Measurements from ENCODE around the gene CTSA. TPM values are rescaled to one million over a fixed set of nuclear protein-coding genes. Genes with fewer than 3 reads are reported as not detected.

The CTSA gene
- total RNA-seq, 1 donor from 2014 or later, result 69.0 TPM

GRCh38 chr20:45866454-45866853 is 24.7 kb upstream of the CTSA start:
- H3K9ac ChIP-seq (ENCODE audit: low read length), result no peak overlapping the region
- H3K36me3 Mint-ChIP-seq (ENCODE audit: low read depth, unreplicated experiment), result no peaks in the 10 kb centered on the region
- no peak for FAIRE-seq
- no peaks in the 10 kb centered on the region for H3K9me3 Mint-ChIP-seq (ENCODE audit: unreplicated experiment)
- H3K27me3 Mint-ChIP-seq (ENCODE audit: low read depth, unreplicated experiment), result no peaks in the 10 kb centered on the region
- no peaks in the 10 kb centered on the region for H3K36me3 ChIP-seq (ENCODE audit: insufficient read depth, low read length)
- H3K27ac ChIP-seq (ENCODE audit: low read depth, low read length), result no peak overlapping the region
- no peaks in the 10 kb centered on the region for H3K27me3 ChIP-seq (ENCODE audit: insufficient read depth, low read length)
- no peak for DNase-seq (ENCODE audit: low read depth)
- no peak overlapping the region for H3K4me2 ChIP-seq (ENCODE audit: low read length)
- no peak overlapping the region for H3K4me3 Mint-ChIP-seq (ENCODE audit: unreplicated experiment)
- H3K9me3 ChIP-seq (ENCODE audit: insufficient read depth, low read depth, low read length), result no peaks in the 10 kb centered on the region
- no peak overlapping the region for H3K4me3 ChIP-seq (ENCODE audit: insufficient read depth, low read depth, low read length)
- H4K20me1 ChIP-seq (ENCODE audit: insufficient read depth, low read length), result no peaks in the 10 kb centered on the region
- no peak overlapping the region for H2AFZ ChIP-seq (ENCODE audit: low read depth, low read length)
- no peak overlapping the region for H3K27ac Mint-ChIP-seq (ENCODE audit: unreplicated experiment)
- TF ChIP-seq CTCF (IDR thresholded peaks at IDR 0.05; ENCODE audit: insufficient read depth, low read depth, low read length) (no peak), EZH2 (IDR thresholded peaks at IDR 0.05; ENCODE audit: insufficient read depth, low read length) (no peak)
- H3K4me1 ChIP-seq (ENCODE audit: insufficient read depth, low read length), result peaks cover 10% of the 10 kb centered on the region
- H3K79me2 ChIP-seq (ENCODE audit: insufficient read depth, low read length), result no peaks in the 10 kb centered on the region
- peaks cover 10% of the 10 kb centered on the region for H3K4me1 Mint-ChIP-seq (ENCODE audit: low read depth, unreplicated experiment)

- no peak for DNase-seq (ENCODE audit: low read depth)
- Mint-ChIP-seq H3K4me1 (ENCODE audit: low read depth, unreplicated experiment) (peaks cover 10% of the 10 kb centered on the region), H3K27ac (ENCODE audit: unreplicated experiment) (peak overlapping the region; percentile 1), H3K36me3 (ENCODE audit: low read depth, unreplicated experiment) (peaks cover under 1% of the 10 kb centered on the region), H3K27me3 (ENCODE audit: low read depth, unreplicated experiment) (no peaks in the 10 kb centered on the region), H3K9me3 (ENCODE audit: unreplicated experiment) (no peaks in the 10 kb centered on the region), H3K4me3 (ENCODE audit: unreplicated experiment) (no peak overlapping the region)
- Histone ChIP-seq H3K9me3 (ENCODE audit: insufficient read depth, low read depth, low read length) (no peaks in the 10 kb centered on the region), H4K20me1 (ENCODE audit: insufficient read depth, low read length) (no peaks in the 10 kb centered on the region), H3K4me2 (ENCODE audit: low read length) (peak overlapping the region; percentile 65), H3K27ac (ENCODE audit: low read depth, low read length) (peak overlapping the region; percentile 79), H3K27me3 (ENCODE audit: insufficient read depth, low read length) (no peaks in the 10 kb centered on the region), H3K36me3 (ENCODE audit: insufficient read depth, low read length) (no peaks in the 10 kb centered on the region), H3K9ac (ENCODE audit: low read length) (peak overlapping the region; percentile 68), H2AFZ (ENCODE audit: low read depth, low read length) (no peak overlapping the region), H3K79me2 (ENCODE audit: insufficient read depth, low read length) (no peaks in the 10 kb centered on the region), H3K4me3 (ENCODE audit: insufficient read depth, low read depth, low read length) (no peak overlapping the region), H3K4me1 (ENCODE audit: insufficient read depth, low read length) (peaks cover 10% of the 10 kb centered on the region)
- no peak for FAIRE-seq
- TF ChIP-seq CTCF (IDR thresholded peaks at IDR 0.05; ENCODE audit: insufficient read depth, low read depth, low read length), result no peak
- TF ChIP-seq EZH2 (IDR thresholded peaks at IDR 0.05; ENCODE audit: insufficient read depth, low read length), result no peak
Measured at GRCh38 chr20:45867136-45867818, 23.9 kb upstream of the CTSA start.

GRCh38 chr20:45867819-45868176 is 23.3 kb upstream of the CTSA start:
- Mint-ChIP-seq H3K36me3 (ENCODE audit: low read depth, unreplicated experiment) (peaks cover 5% of the 10 kb centered on the region), H3K9me3 (ENCODE audit: unreplicated experiment) (no peaks in the 10 kb centered on the region), H3K4me3 (ENCODE audit: unreplicated experiment) (no peak overlapping the region), H3K4me1 (ENCODE audit: low read depth, unreplicated experiment) (peaks cover 10% of the 10 kb centered on the region), H3K27me3 (ENCODE audit: low read depth, unreplicated experiment) (no peaks in the 10 kb centered on the region), H3K27ac (ENCODE audit: unreplicated experiment) (peak overlapping the region; percentile 1)
- H3K4me3 ChIP-seq (ENCODE audit: insufficient read depth, low read depth, low read length), result no peak overlapping the region
- H3K9ac ChIP-seq (ENCODE audit: low read length), result peak overlapping the region; percentile 68
- H3K79me2 ChIP-seq (ENCODE audit: insufficient read depth, low read length), result no peaks in the 10 kb centered on the region
- peak overlapping the region; percentile 65 for H3K4me2 ChIP-seq (ENCODE audit: low read length)
- H3K27ac ChIP-seq (ENCODE audit: low read depth, low read length), result peak overlapping the region; percentile 79
- no peak for TF ChIP-seq CTCF (IDR thresholded peaks at IDR 0.05; ENCODE audit: insufficient read depth, low read depth, low read length)
- no peak for TF ChIP-seq EZH2 (IDR thresholded peaks at IDR 0.05; ENCODE audit: insufficient read depth, low read length)
- H3K36me3 ChIP-seq (ENCODE audit: insufficient read depth, low read length), result no peaks in the 10 kb centered on the region
- H3K27me3 ChIP-seq (ENCODE audit: insufficient read depth, low read length), result no peaks in the 10 kb centered on the region
- H3K9me3 ChIP-seq (ENCODE audit: insufficient read depth, low read depth, low read length), result no peaks in the 10 kb centered on the region
- DNase-seq (ENCODE audit: low read depth) (peak; percentile 85), FAIRE-seq (peak; percentile 5)
- peaks cover 10% of the 10 kb centered on the region for H3K4me1 ChIP-seq (ENCODE audit: insufficient read depth, low read length)
- H4K20me1 ChIP-seq (ENCODE audit: insufficient read depth, low read length), result no peaks in the 10 kb centered on the region
- H2AFZ ChIP-seq (ENCODE audit: low read depth, low read length), result no peak overlapping the region

Data from astrocyte (in vitro differentiated cells and primary cell).